ENCODE data around the gene OR6C65. TPM values are rescaled to one million over a fixed set of nuclear protein-coding genes. Genes with fewer than 3 reads are reported as not detected.

Gene OR6C65
- total RNA-seq, 1 experiment from 2014 or later = not detected

DNA sequence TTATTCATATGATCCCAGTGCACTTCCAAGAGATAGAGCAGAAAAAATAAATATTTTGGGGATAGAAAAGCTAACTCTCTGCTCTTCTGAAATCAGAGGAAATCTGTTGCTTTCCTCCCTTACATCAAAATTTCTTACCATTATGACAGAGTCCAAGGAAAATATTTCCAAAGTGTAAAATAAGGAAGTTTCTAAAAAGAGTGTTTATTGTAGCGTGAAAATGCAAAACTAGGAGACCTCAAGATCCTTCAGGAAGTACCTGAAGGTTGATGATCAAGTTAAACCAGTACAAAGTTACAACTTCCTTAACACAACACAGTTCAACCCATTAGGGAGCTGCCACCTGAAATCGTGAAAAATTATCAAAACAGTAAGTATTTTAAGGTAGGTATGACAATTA lies 43.4 kb downstream of the OR6C65 start, which contains the start of gene OR6C2:
Gene OR6C2 (plus strand): TSS at position 301 of the 400 bp plus-strand sequence. CDS start 8,138 bp downstream, outside the sequence.
- no peak for DNase-seq (ENCODE audit: extremely low read depth, low read depth)

DNA sequence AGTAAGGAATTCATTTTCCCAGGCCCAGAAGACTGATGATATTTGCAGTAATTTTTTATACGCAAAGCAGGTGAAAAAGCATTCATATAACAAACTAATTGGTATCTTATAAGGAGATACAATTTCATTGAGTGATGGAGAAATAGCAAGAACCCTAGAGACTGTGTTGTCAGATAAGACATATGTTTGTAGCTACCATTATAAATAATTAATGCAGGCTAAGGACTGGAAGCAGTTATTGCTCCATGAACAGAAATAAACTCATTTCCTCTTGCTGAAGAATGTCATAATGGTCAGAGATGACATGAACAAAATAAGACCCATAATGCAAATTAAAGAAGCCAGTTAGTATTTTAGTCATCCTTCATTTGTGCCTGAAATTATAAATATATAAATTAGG lies 45.0 kb downstream of the OR6C65 start:
- no peak for DNase-seq (ENCODE audit: extremely low read depth, low read depth)

DNA sequence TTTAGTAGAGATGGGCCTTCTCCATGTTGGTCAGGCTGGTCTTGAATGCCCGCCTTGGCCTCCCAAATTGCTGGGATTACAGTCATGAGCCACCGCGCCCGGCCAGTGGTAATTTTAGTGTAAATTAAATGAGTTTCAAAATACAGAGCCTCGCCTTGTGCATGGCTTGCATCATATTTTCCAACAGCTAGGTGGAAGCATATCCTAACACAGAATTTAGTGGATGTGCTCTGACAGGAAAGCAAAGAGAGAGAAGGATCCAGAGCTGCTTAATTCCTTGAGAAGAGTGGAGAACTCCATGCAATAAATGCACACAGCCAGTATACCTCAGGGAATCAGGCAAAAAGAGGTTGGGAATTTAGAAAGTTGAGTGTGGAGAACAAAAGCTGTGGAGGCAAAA lies 46.0 kb downstream of the OR6C65 start:
- DNase-seq (ENCODE audit: extremely low read depth, low read depth) = no peak

DNA sequence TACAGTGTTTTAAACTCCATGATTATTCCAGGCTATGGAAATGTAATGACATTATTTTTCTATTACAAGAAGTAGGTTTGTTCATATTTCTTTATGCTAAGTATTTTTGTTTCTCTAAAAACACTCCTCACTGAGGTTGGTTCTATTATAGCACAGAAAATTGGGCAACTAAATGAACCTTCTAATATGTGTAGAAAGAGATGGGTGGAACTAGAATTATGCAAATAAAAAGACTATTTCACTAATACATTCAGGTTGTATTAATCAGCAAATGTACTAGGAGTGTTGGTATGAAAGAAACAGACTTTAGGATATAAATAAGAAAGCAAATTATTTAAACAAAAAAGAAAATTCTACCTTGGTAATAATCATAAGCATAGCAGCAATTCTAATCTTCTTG lies 48.5 kb downstream of the OR6C65 start:
- DNase-seq (ENCODE audit: extremely low read depth, low read depth) = no peak

Other genes with a start within 250 kb of the OR6C65 start
- not detected in 2 replicates for gene OR10A7, start 179.5 kb upstream of the OR6C65 start, total RNA-seq (2014; rRNA removed; shearing (Covaris generic))
- not detected in 2 replicates for gene OR6C74, start 155.9 kb upstream of the OR6C65 start, total RNA-seq (2014; rRNA removed; shearing (Covaris generic))
- gene OR6C6, start 104.0 kb upstream of the OR6C65 start, total RNA-seq (2014; rRNA removed; shearing (Covaris generic)) = not detected in 2 replicates
- not detected in 2 replicates for gene OR6C1, start 86.2 kb upstream of the OR6C65 start, total RNA-seq (2014; rRNA removed; shearing (Covaris generic))
- gene OR6C3, start 69.8 kb upstream of the OR6C65 start, total RNA-seq (2014; rRNA removed; shearing (Covaris generic)) = not detected in 2 replicates
- gene OR6C75, start 37.6 kb upstream of the OR6C65 start, total RNA-seq (2014; rRNA removed; shearing (Covaris generic)) = not detected in 2 replicates
- gene OR6C76, start 25.7 kb downstream of the OR6C65 start, total RNA-seq (2014; rRNA removed; shearing (Covaris generic)) = not detected in 2 replicates
- not detected in 2 replicates for gene OR6C2, start 43.5 kb downstream of the OR6C65 start, total RNA-seq (2014; rRNA removed; shearing (Covaris generic))
- not detected in 2 replicates for gene OR6C70, start 69.6 kb downstream of the OR6C65 start, total RNA-seq (2014; rRNA removed; shearing (Covaris generic))
- gene OR6C68, start 91.8 kb downstream of the OR6C65 start, total RNA-seq (2014; rRNA removed; shearing (Covaris generic)) = not detected in 2 replicates
- gene OR6C4, start 149.1 kb downstream of the OR6C65 start, total RNA-seq (2014; rRNA removed; shearing (Covaris generic)) = not detected in 2 replicates
- not detected in 2 replicates for gene OR2AP1, start 171.9 kb downstream of the OR6C65 start, total RNA-seq (2014; rRNA removed; shearing (Covaris generic))
- gene OR10P1, start 236.4 kb downstream of the OR6C65 start, total RNA-seq (2014; rRNA removed; shearing (Covaris generic)) = not detected in 2 replicates